ENCODE data around the gene TRAF3IP3.

Gene TRAF3IP3

GRCh38 chr1:209761011-209761635 is 5.3 kb downstream of the TRAF3IP3 start:
- ChIA-PET CTCF (interaction anchor here (0.6 to 2.4 kb wide), 2 partner anchors 13 to 60 kb away, joined by 4 to 7 read pairs; no protein-coding TSS in a partner anchor), POLR2A (no interaction called here)
- DNase-seq (ENCODE audit: extremely low spot score) = no peak
- TF ChIP-seq LEF1 (IDR thresholded peaks at IDR 0.05; ENCODE audit: borderline replicate concordance) = no peak
- TF ChIP-seq ZNF384 (IDR thresholded peaks at IDR 0.05) = no peak
- TF ChIP-seq TARDBP (IDR thresholded peaks at IDR 0.05) = no peak
- no peak for TF ChIP-seq CTBP1 (IDR thresholded peaks at IDR 0.05; ENCODE audit: borderline replicate concordance)
- TF ChIP-seq FOXM1 (IDR thresholded peaks at IDR 0.05; ENCODE audit: borderline replicate concordance) = no peak
- no peak for TF ChIP-seq ELF4 (IDR thresholded peaks at IDR 0.05)
- no peak for TF ChIP-seq L3MBTL2 (conservative IDR thresholded peaks at IDR 0.05)
- no peak for TF ChIP-seq SP1 (IDR thresholded peaks at IDR 0.05)
- TF ChIP-seq FOXK2 (IDR thresholded peaks at IDR 0.05) = no peak

DNA sequence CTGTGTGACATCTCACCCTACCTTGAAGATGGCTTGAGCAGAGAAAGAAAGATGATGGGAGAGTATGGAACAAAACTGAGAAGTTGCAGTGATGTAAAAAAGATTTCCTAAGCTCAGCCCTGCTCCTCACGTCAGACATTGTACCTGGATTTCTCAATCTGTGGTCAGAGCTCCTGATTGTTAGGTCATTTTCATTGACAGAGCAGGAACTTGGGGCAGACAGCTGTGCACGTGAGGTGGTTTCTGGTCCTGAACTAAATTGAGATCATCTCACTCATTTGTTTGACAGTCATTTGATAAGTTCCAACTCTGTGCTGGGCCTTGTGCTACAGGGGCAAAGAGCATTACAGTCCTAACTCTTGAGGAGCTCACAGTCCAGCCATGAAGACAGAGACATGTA is 10.2 kb downstream of the TRAF3IP3 start:
- ChIA-PET POLR2A (interaction anchor here (2.5 kb wide), 1 partner anchor 18 kb away, joined by 7 read pairs; the partner anchor contains the start of gene C1orf74), CTCF (no interaction called here)
- TF ChIP-seq CTBP1 (IDR thresholded peaks at IDR 0.05; ENCODE audit: borderline replicate concordance) = no peak
- no peak for TF ChIP-seq FOXA1 (IDR thresholded peaks at IDR 0.05)
- TF ChIP-seq NFRKB (IDR thresholded peaks at IDR 0.05) = no peak
- TF ChIP-seq FOXK2 (IDR thresholded peaks at IDR 0.05) = no peak
- no peak for TF ChIP-seq HDGF (IDR thresholded peaks at IDR 0.05; ENCODE audit: borderline replicate concordance)
- no peak for TF ChIP-seq ZNF384 (IDR thresholded peaks at IDR 0.05)
- TF ChIP-seq PKNOX1 (IDR thresholded peaks at IDR 0.05) = no peak
- no peak for TF ChIP-seq TARDBP (IDR thresholded peaks at IDR 0.05)
- no peak for TF ChIP-seq BHLHE40 (IDR thresholded peaks at IDR 0.05; ENCODE audit: borderline replicate concordance)
- TF ChIP-seq L3MBTL2 (conservative IDR thresholded peaks at IDR 0.05) = no peak
- TF ChIP-seq FOXM1 (IDR thresholded peaks at IDR 0.05; ENCODE audit: borderline replicate concordance) = no peak
- no peak for TF ChIP-seq SUZ12 (IDR thresholded peaks at IDR 0.05)
- TF ChIP-seq SP1 (IDR thresholded peaks at IDR 0.05) = no peak
- TF ChIP-seq ARNT (IDR thresholded peaks at IDR 0.05) = no peak
- DNase-seq (ENCODE audit: extremely low spot score) = no peak

- ChIA-PET CTCF (no interaction called here), POLR2A (interaction anchor here (2.5 kb wide), 1 partner anchor 17 kb away, joined by 7 read pairs; the partner anchor contains the start of gene C1orf74)
- TF ChIP-seq HDGF (IDR thresholded peaks at IDR 0.05; ENCODE audit: borderline replicate concordance) = no peak
- TF ChIP-seq SUZ12 (IDR thresholded peaks at IDR 0.05) = no peak
- no peak for TF ChIP-seq FOXA1 (IDR thresholded peaks at IDR 0.05)
- TF ChIP-seq TARDBP (IDR thresholded peaks at IDR 0.05) = no peak
- TF ChIP-seq NFRKB (IDR thresholded peaks at IDR 0.05) = no peak
- TF ChIP-seq L3MBTL2 (conservative IDR thresholded peaks at IDR 0.05) = no peak
- no peak for TF ChIP-seq ELF4 (IDR thresholded peaks at IDR 0.05)
- TF ChIP-seq LEF1 (IDR thresholded peaks at IDR 0.05; ENCODE audit: borderline replicate concordance) = no peak
- no peak for TF ChIP-seq FOXM1 (IDR thresholded peaks at IDR 0.05; ENCODE audit: borderline replicate concordance)
- no peak for TF ChIP-seq PKNOX1 (IDR thresholded peaks at IDR 0.05)
- TF ChIP-seq ARNT (IDR thresholded peaks at IDR 0.05) = no peak
- no peak for DNase-seq (ENCODE audit: extremely low spot score)
These were observed 11.2 kb downstream of the TRAF3IP3 start for GRCh38 chr1:209767096-209767495.

- ChIA-PET POLR2A (interaction anchor here (2.5 kb wide), 1 partner anchor 17 kb away, joined by 7 read pairs; the partner anchor contains the start of gene C1orf74), CTCF (no interaction called here)
These were observed 11.9 kb downstream of the TRAF3IP3 start for GRCh38 chr1:209767706-209768105.

GRCh38 chr1:209768354-209768774 is 12.5 kb downstream of the TRAF3IP3 start:
- CTCF ChIA-PET = no interaction called here
- TF ChIP-seq HDGF (IDR thresholded peaks at IDR 0.05; ENCODE audit: borderline replicate concordance) (no peak), SP1 (IDR thresholded peaks at IDR 0.05) (no peak)
- no peak for DNase-seq (ENCODE audit: extremely low spot score)
- POLR2A ChIA-PET = no interaction called here

More at GRCh38 chr1:209767706-209768105, 11.9 kb downstream of the TRAF3IP3 start:
- TF ChIP-seq FOXM1 (IDR thresholded peaks at IDR 0.05; ENCODE audit: borderline replicate concordance) = no peak
- DNase-seq (ENCODE audit: extremely low spot score) = no peak

GRCh38 chr1:209769171-209769904 is 13.5 kb downstream of the TRAF3IP3 start:
- TF ChIP-seq PKNOX1 (IDR thresholded peaks at IDR 0.05) = no peak
- TF ChIP-seq ZNF384 (IDR thresholded peaks at IDR 0.05) = no peak
- no peak for TF ChIP-seq TARDBP (IDR thresholded peaks at IDR 0.05)
- TF ChIP-seq FOXK2 (IDR thresholded peaks at IDR 0.05) = no peak
- TF ChIP-seq NFRKB (IDR thresholded peaks at IDR 0.05) = no peak
- no peak for TF ChIP-seq CTBP1 (IDR thresholded peaks at IDR 0.05; ENCODE audit: borderline replicate concordance)
- no peak for TF ChIP-seq HDGF (IDR thresholded peaks at IDR 0.05; ENCODE audit: borderline replicate concordance)
- TF ChIP-seq SUZ12 (IDR thresholded peaks at IDR 0.05) = no peak
- no peak for TF ChIP-seq L3MBTL2 (conservative IDR thresholded peaks at IDR 0.05)
- no peak for TF ChIP-seq SP1 (IDR thresholded peaks at IDR 0.05)
- TF ChIP-seq ELF4 (IDR thresholded peaks at IDR 0.05) = no peak
- TF ChIP-seq LEF1 (IDR thresholded peaks at IDR 0.05; ENCODE audit: borderline replicate concordance) = no peak
- no peak for TF ChIP-seq FOXA1 (IDR thresholded peaks at IDR 0.05)
- TF ChIP-seq ARNT (IDR thresholded peaks at IDR 0.05) = no peak
- no peak for TF ChIP-seq FOXM1 (IDR thresholded peaks at IDR 0.05; ENCODE audit: borderline replicate concordance)
- TF ChIP-seq BHLHE40 (IDR thresholded peaks at IDR 0.05; ENCODE audit: borderline replicate concordance) = no peak
- CTCF ChIA-PET = interaction anchor here (0.7 kb wide), 1 partner anchor 170 kb away, joined by 3 read pairs; no protein-coding TSS in a partner anchor
- POLR2A ChIA-PET = interaction anchor here (1.4 kb wide), 1 partner anchor 15 kb away, joined by 5 read pairs; the partner anchor contains the start of gene C1orf74
- no peak for DNase-seq (ENCODE audit: extremely low spot score)
